Sigmoid colon (tissue), 4 donors: ENCODE measurements around the gene TSPAN18.

ENCODE experiments used
- EP300 ChIP-seq, 4 donors: sonication (generic); formaldehyde crosslinking; IDR thresholded peaks; one replicate each; pipeline ENCODE4 v1.6.1; 2017; ENCODE audit warnings: antibody characterized with exemption in 4 of 4
- POLR2A ChIP-seq, 2 donors: fragments of 450-650 bp; IDR thresholded peaks; one replicate each; pipeline ENCODE4 v1.6.1; 2016; ENCODE audit warnings: antibody characterized with exemption in 2 of 2, mild to moderate bottlenecking in 2 of 2, moderate library complexity in 2 of 2
- POLR2AphosphoS5 ChIP-seq, 4 donors: sonication (generic); formaldehyde crosslinking; IDR thresholded peaks; one replicate each; pipeline ENCODE4 v1.6.1; 2017; ENCODE audit warnings: antibody characterized with exemption in 4 of 4
- TF ChIP-seq, protein P1 (sequence below), 4 experiments: fragments of 450-650 bp in 3 of 4; fragments of 200-600 bp in 1 of 4; IDR thresholded peaks; one replicate each; pipeline ENCODE4 v1.5.1; 2016 to 2019; ENCODE audit warnings: antibody characterized with exemption in 4 of 4, mild to moderate bottlenecking in 3 of 4, moderate library complexity in 2 of 4

DNA sequence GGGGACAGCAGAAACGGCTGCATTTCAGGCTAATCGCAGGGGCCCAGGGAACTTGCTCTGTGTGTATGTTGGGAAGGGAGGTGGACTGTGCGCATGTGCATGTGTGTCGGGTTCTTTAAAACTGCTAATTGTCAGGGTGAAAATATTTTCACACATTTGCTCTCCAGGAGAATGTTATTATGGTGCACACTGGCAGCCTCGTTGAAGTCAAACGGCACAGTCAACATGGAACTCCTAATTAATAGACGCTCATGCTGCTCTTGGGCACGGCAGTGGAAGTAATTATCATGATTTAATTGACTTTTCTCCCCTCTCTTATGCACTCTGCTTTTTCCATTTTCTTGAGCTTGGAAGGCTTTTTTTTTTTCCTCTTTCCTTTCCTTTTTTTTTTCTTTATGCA, 92.6 kb downstream of the TSPAN18 start:
- TF ChIP-seq, protein P1, sequence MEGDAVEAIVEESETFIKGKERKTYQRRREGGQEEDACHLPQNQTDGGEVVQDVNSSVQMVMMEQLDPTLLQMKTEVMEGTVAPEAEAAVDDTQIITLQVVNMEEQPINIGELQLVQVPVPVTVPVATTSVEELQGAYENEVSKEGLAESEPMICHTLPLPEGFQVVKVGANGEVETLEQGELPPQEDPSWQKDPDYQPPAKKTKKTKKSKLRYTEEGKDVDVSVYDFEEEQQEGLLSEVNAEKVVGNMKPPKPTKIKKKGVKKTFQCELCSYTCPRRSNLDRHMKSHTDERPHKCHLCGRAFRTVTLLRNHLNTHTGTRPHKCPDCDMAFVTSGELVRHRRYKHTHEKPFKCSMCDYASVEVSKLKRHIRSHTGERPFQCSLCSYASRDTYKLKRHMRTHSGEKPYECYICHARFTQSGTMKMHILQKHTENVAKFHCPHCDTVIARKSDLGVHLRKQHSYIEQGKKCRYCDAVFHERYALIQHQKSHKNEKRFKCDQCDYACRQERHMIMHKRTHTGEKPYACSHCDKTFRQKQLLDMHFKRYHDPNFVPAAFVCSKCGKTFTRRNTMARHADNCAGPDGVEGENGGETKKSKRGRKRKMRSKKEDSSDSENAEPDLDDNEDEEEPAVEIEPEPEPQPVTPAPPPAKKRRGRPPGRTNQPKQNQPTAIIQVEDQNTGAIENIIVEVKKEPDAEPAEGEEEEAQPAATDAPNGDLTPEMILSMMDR (IDR thresholded peaks at IDR 0.05), result no peak
- TF ChIP-seq POLR2A (IDR thresholded peaks at IDR 0.05) (no peak), POLR2AphosphoS5 (IDR thresholded peaks at IDR 0.05) (no peak), EP300 (IDR thresholded peaks at IDR 0.05) (no peak)
